Breast epithelium (tissue), 3 donors: ENCODE measurements around the gene ATP5MK.

Experiments used
- POLR2A ChIP-seq: fragments of 450-650 bp; IDR thresholded peaks from one replicate; pipeline ENCODE4 v1.6.1; 2016; ENCODE audit warnings: antibody characterized with exemption, mild to moderate bottlenecking, moderate library complexity
- POLR2AphosphoS5 ChIP-seq, 3 donors: sonication (generic); formaldehyde crosslinking; IDR thresholded peaks; one replicate each; pipeline ENCODE4 v1.6.1; 2017; ENCODE audit warnings: antibody characterized with exemption in 3 of 3
- TF ChIP-seq, protein P1 (sequence below), 3 donors: fragments of 450-650 bp; IDR thresholded peaks; one replicate each; pipeline ENCODE4 v1.5.1; 2016 to 2017; ENCODE audit warnings: antibody characterized with exemption in 3 of 3, mild to moderate bottlenecking in 3 of 3, moderate library complexity in 3 of 3

DNA sequence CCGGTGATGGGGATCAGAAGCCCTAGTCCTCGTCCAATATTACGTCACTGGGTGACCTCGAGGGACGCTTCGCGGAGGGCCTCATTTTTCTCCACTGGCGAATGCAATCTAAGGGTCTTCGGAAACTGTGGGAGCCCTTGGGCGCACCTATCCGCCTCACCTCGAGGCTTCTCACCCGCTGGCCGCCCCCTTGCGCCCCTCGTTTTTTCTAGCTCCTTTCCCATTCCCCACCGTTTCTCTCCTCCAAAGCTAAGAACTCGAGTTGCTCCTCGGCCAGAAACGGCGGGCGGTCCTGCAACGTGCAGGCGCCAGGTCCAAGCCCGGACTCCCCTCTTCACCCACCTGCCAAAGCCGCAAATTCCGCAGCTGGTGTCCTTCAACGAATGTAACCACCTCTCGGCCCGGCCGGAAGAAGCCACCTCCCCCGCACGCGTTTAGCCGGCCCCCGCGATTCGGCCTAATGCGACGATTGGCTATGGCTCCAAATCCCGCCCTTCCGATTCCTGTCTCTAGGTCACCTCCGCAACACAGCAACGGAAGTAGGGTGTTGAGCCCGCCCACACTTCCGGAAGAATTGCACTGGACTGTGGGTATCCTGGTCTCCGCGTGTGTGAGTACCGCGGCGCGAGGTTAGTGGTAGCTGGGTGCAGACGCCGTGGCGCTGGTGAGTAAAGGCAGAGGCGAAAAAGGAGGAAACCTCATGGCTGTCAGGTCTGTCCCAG, at the start of gene ATP5MK, which contains the start of gene PDCD11:
- TF ChIP-seq, protein P1, sequence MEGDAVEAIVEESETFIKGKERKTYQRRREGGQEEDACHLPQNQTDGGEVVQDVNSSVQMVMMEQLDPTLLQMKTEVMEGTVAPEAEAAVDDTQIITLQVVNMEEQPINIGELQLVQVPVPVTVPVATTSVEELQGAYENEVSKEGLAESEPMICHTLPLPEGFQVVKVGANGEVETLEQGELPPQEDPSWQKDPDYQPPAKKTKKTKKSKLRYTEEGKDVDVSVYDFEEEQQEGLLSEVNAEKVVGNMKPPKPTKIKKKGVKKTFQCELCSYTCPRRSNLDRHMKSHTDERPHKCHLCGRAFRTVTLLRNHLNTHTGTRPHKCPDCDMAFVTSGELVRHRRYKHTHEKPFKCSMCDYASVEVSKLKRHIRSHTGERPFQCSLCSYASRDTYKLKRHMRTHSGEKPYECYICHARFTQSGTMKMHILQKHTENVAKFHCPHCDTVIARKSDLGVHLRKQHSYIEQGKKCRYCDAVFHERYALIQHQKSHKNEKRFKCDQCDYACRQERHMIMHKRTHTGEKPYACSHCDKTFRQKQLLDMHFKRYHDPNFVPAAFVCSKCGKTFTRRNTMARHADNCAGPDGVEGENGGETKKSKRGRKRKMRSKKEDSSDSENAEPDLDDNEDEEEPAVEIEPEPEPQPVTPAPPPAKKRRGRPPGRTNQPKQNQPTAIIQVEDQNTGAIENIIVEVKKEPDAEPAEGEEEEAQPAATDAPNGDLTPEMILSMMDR (IDR thresholded peaks at IDR 0.05) = no peak
- TF ChIP-seq POLR2AphosphoS5 (IDR thresholded peaks at IDR 0.05) (peak; percentile 57 to 82 (median 74)), POLR2A (peak; percentile 42)
